NCI-H1048 (cell line): ENCODE data around the gene SAXO2.
"Not testable (repeated sequence)": the region's sequence is repeated elsewhere in the genome, so short reads cannot be mapped to it uniquely, and the experiment has no call there.

Source experiments
- DNase-seq: peaks from one replicate; lab custom pipeline; 2025; lab: John Stamatoyannopoulos, UW

Gene SAXO2

DNA sequence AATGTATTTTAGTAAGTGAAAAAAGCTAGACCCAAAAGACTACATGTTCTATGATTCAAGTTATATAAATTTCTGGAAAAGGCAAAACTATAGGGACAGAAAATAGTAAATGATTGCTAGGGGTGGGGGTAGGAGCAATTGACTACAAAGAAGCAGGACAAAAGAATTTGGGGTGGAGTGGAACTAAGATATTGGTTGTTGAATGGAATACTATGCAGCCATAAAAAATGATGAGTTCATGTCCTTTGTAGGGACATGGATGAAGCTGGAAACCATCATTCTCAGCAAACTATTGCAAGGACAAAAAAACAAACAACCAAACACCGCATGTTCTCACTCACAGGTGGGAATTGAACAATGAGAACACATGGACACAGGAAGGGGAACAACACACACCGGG, 25.6 kb downstream of the SAXO2 start:
- not testable (repeated sequence) for DNase-seq

- no peak for DNase-seq
These were observed 29.7 kb downstream of the SAXO2 start for GRCh38 chr15:82292271-82292670.

DNA sequence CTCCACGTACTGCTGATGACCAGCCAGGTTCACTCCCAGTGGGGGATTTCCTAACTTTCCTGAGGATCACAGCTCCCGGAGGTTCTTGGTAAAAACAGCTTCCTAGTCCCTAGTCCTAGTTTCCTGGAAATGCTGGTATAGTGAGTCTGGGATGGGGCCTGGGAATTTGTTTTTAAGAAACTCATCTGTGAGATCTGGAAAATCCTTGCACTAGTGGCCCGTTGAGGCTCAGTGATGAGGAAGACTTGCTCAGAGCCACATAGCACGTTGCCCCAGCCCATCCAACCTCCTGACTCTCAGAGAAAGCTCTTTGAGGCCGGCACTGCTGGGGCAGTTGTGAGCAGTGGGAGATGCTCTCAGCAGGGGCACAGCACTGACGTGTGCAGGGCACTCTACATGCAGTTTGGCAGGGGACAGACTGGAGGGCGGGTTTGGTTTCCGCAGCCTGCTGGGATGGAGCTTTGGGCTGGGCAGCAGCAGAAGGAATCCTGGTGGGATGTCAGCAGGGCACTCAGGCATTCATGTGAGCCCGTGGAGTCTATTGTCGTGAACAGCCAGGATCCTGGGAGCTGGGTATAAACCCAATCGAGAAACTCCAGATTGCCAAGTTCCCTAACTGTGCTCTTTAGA, 31.6 kb downstream of the SAXO2 start:
- DNase-seq = no peak

DNA sequence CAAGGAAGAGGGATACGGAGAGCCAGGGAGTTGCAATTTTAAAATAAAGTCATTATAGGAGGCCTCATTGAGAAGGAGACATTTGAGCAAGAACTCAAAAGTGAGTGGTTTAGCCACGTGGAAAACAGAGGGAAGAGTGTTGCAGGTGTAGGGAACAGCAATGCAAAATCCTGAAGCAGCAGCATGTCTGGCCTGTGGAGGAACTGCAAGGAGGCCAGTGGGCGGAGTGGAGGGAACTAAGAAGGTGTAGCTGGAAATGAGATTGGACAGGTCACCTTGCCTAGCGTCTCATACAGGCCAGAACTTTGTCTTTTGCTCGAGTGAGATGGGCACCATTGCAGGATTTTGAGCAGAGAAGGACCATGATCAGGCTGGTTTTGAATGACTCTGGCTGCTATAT, 34.9 kb downstream of the SAXO2 start:
- DNase-seq = no peak

DNA sequence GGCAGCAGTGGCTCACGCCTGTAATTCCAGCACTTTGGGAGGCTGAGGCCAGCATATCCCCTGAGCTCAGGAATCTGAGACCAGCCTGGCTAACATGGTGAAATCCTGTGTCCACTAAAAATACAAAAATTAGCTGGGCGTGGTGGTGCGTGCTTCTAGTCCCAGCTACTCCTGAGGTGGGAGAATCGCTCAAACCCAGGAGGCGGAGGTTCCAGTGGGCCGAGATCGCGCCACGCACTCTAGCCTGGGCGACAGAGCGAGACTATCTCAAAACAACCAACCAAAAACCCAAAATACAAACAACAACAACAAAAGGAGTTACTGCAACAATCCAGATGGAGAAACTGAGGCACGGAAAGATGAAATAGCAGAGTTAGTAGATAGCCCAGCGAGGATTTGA, 35.4 kb downstream of the SAXO2 start:
- no peak for DNase-seq

DNA sequence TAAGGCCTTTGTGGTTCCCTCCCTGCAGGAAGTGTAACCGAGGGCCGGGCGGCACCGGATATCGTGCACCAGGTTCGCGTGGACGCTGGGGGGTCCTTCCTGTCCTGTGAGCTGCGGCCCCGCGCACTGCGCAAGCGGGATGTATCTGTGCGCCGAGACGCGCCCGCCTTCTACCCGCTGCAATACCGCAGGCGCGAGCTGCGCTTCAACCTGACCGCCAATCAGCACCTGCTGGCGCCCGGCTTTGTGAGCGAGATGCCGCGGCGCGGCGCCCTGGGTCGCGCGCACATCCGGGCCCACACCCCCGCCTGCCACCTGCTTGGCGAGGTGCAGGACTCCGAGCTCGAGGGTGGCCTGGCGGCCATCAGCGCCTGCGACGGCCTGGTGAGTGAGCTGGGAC, 35.9 kb downstream of the SAXO2 start:
- DNase-seq = no peak

- not testable (repeated sequence) for DNase-seq
These were observed 36.9 kb downstream of the SAXO2 start for GRCh38 chr15:82299511-82299914.

DNA sequence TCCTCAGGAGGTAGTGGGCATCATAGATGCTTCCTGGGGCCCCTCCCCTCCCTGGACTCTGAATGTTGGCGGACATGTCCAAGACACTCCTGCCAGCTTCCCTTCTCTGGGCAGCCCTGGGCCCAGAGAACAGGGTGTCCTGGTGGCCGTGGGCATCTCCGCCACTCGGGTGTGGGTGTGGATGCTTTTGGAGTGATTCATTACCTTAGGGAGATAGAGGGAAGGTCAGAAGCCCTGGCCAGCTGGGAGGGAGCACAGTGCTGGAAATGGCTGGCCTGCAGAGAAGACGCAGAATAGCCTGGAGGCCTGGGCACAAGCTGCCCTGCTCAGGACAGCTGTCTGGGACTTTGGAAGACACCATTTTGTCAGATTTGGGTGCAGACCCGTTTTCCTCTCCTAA, 37.7 kb downstream of the SAXO2 start:
- not testable (repeated sequence) for DNase-seq

GRCh38 chr15:82300883-82301282, 38.3 kb downstream of the SAXO2 start:
- DNase-seq = no peak

DNA sequence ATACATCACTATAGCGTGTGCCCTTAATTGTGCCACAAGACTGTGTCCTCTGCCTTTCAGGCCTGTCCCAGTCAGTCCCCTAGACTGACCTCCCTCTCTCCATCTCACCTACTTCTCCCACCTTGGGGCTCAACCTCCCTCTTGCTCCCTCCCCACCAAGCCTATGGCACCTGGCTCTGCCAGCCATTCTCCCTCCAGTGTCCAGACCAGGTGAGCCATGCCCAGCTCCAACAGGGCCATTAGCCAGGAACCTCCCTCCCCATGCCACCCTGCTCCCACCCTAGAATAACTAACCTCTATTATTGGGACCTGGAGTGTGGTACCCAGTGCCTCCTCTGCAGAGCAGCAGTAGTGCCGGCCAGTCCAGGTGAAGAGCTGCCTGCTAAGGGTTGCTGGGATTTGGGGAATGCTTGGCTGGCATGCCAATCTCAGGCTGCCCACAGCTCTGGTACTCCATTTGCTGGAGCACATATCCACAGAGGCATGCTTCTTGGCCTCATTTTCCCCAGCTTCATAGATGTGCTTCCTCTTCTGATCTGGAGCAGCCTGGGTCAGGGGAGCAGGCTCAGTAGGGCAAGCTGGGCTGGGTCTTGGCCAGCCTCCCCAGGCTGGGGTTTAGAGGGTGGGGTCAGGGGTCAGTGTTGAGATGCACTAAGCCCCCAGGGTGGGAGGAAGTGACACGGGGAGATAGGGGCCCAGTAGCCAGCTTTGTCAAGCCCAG, 38.8 kb downstream of the SAXO2 start:
- DNase-seq = no peak

DNA sequence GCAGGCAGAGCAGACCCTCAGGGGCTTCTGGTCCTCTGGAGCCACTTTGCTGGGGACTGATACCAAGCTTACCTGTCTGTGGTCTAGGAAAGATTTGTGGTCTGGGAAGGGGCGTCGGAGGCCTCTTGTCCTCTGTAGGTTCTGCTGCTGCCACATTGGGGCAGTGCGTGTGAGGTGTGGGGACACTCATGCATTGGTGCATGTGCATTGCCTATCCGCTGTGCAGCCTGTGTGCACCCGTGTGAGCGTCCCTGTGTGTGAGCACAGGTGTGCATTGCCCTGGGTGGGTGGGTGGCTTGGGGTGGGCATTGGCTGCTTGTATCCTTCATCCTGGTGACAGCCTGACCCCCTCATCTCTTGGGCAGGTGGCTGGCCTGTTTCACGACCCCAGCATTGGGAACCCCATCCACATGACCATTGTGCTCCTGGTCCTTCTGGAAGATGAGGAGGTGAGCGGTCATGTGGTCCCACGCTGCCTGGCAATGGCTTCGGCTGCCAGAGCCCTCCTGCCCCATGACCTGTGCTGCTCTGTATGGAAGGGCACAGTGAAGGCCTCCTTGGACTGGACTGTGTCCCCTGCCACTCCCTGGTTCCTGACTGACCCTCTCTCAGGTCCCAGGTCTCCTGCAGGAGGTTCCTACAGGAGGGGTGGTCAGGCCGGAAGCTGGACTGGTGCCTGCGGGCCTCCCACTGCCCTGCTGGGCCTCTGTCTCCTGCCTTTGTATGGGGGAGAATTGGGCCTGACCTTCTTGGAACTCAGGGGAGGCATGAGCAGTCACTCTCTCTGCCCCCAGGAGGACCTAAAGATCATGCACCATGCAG, 41.5 kb downstream of the SAXO2 start:
- no peak for DNase-seq

- DNase-seq = no peak
These were observed 42.1 kb downstream of the SAXO2 start for GRCh38 chr15:82304778-82305090.

DNA sequence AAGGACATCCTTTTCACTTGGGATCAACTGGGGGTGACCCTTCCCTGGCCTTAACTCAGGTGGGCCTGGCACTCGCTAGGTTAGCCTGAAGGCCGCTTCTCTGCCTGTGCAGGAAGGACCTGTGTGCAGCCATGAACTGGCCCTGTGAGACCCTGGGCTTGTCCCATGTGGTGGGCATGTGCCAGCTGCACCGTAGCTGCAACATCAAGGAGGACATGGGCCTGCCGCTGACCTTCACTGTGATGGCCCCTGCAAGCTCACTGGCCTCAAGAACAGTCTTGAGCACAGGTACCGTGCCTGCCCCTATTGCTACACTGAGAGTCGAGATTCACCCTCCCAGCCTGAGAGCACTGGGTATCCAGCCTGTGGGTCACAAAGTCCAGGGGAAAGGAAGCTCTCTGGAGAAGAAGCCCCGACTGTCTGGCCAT, 43.0 kb downstream of the SAXO2 start:
- DNase-seq = no peak

GRCh38 chr15:82306791-82307713, 44.4 kb downstream of the SAXO2 start:
- DNase-seq = no peak

DNA sequence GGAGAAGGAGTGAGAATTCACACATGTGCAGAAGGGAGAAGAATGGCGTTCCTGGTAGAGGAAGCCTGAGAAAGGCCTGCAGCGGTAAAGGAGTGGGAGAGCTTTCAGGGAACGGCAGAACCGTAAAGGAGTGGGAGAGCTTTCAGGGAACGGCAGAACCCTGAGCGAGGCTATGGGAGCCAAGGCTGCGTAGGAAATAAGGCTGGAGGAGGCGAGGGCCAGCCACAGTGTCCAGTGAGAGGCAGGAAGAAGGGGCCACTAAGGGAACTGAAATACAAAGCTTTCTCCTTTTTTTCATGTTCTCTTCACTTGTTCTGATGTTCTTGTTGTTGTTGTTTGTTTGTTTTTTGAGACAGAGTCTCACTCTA, 45.1 kb downstream of the SAXO2 start:
- DNase-seq = no peak

DNA sequence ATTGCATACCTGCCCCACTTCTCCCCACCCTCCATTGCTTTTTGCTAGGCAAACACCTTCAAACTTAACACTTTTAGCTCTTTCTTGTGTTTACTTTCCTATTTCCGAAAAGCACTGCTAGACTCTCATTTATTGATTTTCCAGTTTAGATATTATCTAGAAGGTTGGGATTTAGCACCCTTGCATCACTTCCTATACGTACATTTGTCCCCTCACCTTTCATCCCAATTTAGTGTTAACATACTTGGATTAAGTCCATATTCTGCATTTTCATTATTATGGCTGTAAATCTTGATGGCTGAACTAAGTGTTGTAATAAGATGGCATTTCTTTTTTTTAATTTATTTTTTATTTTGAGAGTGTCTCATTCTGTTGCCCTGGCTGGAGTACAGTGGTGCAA, 47.2 kb downstream of the SAXO2 start:
- no peak for DNase-seq

DNA sequence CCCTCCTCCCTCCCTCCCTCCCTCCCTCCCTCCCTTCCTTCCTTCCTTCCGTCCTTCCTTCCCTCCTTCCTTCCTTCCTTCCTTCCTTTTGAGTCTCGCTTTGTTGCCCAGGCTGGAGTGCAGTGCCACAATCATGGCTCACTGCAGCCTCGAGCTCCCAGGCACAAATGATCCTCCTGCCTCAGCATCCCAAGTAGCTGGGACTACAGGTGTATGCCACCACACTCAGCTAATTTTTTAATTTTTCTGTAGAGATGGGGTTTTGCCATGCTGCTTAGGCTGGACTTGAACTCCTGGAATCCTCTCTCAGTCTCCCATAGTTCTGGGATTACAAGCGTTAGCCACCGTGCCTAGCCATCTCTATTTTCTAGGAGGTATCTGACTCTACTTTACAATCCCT, 48.7 kb downstream of the SAXO2 start:
- DNase-seq = not testable (repeated sequence)

DNA sequence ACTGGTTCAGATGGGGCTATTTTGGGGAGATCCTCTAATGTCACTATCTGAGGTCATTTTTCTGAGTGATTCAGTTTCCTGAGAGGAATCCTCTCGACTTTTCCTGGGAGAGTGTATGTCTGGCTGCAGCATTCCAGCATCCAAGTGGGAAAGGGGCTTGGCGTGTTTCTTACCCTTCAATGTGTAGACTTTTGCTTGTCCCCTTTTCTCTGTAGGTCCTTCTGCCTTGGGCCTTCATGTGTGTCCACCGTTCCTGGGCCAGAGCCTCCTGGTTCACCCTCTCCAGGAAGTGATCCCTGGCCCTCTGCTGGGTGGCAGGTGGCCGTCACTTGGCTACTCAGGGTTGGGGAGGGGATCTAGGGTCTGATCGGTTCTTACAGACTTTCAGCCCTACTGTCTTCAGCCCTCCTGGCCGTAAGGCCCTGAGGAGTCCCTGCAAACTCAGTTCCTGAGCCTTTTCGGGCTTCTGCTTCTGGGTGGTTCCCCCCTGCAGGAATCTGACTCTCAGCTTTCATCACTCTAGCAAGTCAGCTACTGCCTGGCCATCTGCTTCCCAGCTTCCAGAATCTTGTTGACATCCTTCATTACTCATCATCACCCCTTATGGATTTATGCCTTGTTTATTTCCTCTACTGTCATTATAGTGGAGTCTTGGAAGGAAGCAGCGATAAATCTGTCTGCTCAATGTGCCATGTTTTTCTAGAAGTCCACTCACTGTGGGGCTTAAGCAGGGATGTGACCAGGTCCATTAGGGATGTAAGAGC, 50.1 kb downstream of the SAXO2 start:
- DNase-seq = no peak

- DNase-seq = no peak
These were observed 50.8 kb downstream of the SAXO2 start for GRCh38 chr15:82313446-82313845.

GRCh38 chr15:82313951-82314768, 51.5 kb downstream of the SAXO2 start:
- DNase-seq = not testable (repeated sequence)
